Left renal pelvis (tissue), 4 donors: ENCODE results near the gene PTPRA. TPM values are rescaled to one million over a fixed set of nuclear protein-coding genes. Genes with fewer than 3 reads are reported as not detected.
"Not testable (repeated sequence)": the region's sequence is repeated elsewhere in the genome, so short reads cannot be mapped to it uniquely, and the experiment has no call there.

ENCODE experiments used
- DNase-seq, 4 donors: peaks; one replicate each; pipeline ENCODE4 v3.0.0-alpha.2; 2013; ENCODE audit warnings: low read depth in 4 of 4, low spot score in 3 of 4
- polyA plus RNA-seq, 4 donors: library from polyadenylated mRNA; unstranded; fragments of 120-200 nt; gene quantifications; one replicate each; pipeline ENCODE4 v1.2.1, GENCODE V29; 2013; ENCODE audit not compliant: insufficient read length in 4 of 4

The PTPRA gene, protein sequence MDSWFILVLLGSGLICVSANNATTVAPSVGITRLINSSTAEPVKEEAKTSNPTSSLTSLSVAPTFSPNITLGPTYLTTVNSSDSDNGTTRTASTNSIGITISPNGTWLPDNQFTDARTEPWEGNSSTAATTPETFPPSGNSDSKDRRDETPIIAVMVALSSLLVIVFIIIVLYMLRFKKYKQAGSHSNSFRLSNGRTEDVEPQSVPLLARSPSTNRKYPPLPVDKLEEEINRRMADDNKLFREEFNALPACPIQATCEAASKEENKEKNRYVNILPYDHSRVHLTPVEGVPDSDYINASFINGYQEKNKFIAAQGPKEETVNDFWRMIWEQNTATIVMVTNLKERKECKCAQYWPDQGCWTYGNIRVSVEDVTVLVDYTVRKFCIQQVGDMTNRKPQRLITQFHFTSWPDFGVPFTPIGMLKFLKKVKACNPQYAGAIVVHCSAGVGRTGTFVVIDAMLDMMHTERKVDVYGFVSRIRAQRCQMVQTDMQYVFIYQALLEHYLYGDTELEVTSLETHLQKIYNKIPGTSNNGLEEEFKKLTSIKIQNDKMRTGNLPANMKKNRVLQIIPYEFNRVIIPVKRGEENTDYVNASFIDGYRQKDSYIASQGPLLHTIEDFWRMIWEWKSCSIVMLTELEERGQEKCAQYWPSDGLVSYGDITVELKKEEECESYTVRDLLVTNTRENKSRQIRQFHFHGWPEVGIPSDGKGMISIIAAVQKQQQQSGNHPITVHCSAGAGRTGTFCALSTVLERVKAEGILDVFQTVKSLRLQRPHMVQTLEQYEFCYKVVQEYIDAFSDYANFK
- 100 to 1,000 TPM in 3 of 4 donors, 10 to 100 TPM in 1; 87.0 to 141 (median 107) TPM for polyA plus RNA-seq

DNA sequence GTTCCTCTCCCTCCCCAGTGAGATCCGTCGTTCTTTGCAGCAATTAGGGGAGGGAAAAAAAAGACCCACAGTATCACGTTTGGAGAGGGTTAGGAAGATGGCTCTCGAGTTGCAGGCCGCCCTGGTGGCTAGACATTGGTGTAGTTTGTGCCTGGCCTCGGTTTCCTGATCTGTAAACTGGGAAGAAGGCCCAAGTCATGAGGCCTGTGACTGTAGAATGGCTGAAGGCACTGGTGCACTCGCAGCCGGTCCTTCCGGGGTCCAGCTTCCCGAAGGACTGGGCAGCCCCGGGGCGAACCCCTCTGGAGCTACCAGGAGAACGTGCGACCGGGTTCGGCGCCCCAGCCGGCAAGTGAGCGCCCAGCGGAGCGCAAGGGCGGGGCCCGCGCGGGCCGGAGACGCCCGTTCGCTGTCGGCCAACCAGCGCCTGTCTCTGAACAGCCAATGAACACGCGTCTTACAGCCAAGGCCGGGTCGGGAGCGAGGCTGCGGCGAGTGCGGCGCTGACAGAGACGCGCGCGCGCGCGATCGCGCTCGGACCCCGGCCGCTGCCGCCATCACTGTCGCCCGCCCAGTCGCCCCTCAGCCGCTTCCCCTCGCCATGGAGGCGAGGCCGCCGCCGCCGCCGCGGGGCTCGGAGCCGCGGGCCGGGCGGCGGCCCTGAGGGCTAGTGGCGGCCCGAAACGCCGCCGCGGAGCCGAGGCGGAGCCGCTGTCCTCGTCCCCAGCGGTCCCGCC is at the start of gene PTPRA:
TSS of gene PTPRA (plus strand) at position 472 of the 737 bp plus-strand sequence. CDS start 90,797 bp downstream, outside the sequence.
- DNase-seq = peak; percentile 70 to 89 (median 84)

DNA sequence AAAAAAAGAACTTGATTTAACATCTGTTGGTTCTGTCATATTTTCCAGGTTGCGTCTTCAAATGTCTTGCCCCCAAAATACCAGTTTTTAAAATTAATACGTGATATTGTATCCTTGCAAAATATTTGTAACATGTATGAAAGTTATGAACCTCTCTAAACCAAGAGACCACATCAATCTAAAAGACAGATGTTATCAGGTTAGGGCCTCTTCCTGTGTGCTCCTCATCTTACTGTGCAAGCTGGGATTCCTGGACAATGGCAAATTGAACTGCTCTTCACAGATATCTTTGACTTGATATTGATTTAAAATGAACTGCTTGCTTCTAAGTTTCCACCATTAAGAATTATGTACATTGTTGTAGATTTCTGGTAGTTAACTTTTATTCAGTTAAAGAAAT is 47.5 kb upstream of the PTPRA start:
- no peak for DNase-seq

DNA sequence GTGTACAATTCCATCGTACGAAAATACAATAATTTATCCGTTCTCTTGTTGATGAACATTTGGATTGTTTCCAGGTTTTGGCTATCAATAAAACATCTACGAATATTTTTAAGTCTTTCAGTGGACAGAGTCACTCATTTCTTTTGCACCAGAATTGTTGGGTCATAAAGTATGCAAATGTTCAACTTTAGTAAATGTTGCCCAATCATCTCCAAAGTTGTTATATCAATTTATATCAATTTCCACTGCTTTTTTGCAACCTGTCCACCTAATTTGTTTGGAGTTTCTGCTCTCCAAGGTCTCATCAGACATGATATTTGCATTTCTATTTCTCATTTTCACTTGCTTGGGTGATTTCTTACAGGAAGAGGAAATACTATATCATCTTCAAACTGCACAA is 46.6 kb upstream of the PTPRA start:
- no peak for DNase-seq

DNA sequence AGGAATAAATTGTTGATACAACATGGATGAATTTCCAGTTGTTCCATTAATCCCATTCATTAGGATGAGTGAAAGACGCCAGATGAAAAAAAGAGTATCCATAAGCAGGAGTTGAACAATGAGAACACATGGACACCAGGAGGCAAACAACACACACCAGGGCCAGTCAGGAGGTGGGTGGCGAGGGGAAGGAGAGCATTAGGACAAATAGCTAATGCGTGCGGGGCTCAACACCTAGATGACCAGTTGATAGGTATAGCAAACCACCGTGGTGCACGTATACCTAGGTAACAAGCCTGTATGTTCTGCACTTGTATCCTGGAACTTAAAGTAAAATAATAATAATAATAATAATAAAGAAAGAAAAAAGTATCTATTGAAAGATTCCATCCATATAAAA is 43.9 kb upstream of the PTPRA start:
- no peak for DNase-seq

DNA sequence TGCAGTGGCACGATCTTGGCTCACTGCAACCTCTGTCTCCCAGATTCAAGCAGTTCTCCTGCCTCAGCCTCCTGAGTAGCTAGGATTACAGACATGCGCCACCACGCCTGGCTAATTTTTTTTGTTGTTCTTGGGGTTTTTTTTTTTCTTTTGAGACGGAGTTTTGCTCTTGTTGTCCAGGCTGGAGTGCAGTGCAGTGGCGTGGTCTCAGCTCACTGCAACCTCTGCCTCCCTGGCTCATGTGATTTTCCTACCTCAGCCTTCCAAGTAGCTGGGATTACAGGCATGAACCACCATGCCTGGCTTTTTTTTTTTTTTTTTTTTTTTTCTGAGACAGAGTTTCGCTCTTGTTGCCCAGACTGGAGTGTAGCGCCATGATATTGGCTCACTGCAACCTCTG is 42.1 kb upstream of the PTPRA start:
- DNase-seq = not testable (repeated sequence)

DNA sequence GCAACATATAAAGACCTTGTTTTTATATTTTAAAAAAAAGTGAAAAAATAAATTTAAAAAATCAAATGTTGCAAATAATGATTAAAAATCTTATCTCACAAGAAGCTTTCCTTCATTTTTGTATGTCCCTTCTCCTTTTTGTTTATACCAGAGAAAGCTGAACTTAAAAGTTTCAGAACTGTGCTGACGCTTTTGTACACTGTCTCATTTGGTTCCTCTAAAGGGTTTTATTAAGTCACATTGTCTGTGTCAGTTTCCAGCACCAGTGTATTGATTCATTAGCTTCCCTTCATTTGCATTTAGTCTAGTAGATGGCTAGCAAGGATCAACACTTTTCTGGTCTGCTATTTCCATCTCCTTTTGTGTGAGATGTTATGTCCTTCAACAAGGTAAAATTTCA is 39.5 kb upstream of the PTPRA start:
- no peak for DNase-seq

DNA sequence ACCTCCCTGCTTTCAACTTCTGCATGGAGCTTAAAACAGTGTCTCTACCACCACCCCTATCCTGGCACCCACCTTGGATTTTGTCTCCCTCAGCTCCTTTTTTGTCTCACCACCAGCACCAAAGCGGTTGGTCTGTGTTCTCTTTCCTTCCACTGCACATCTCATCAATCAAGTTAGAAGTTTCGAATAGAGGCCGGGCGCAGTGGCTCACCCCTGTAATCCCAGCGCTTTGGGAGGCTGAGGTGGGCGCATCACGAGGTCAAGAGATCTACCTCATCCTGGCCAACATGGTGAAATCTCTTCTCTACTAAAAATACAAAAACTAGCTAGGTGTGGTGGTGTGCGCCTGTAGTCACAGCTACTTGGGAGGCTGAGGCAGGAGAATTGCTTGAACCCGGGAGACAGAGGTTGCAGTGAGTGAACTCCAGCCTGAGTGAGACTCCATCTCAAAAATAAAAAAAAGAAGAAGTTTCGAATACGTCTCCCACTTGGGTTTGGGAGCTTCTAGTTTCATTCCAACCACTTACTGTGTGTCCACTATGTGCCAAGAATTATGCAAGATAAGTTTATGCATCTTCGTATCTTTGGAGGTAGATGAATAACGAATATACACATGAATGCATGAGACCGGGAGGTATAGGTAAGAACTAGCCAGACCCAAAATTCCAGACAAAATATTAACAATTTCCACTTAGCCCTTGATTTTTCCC is 38.7 kb upstream of the PTPRA start:
- no peak for DNase-seq

DNA sequence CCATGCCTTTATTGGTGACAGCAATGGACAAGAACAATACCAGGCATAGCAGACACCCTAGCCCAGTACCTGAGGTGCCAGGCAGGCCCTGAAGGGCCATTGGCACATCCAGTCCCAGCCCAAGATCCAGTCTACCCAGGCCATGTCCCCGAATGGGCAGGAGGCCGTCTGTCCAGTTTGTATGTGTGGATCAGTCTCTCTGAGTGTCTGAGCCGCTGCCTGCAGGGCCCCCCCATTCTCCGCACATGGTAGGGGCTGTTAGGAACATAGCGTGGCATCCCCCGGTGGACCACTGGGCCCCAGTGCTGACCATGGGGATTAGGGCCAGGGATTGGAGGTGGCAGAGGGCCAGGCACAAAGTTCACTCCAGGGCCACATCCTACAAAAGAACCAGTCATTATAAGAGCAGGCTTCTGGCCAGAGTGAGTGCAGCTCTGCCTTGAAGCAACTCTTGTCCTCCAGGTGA is 37.9 kb upstream of the PTPRA start:
- no peak for DNase-seq

DNA sequence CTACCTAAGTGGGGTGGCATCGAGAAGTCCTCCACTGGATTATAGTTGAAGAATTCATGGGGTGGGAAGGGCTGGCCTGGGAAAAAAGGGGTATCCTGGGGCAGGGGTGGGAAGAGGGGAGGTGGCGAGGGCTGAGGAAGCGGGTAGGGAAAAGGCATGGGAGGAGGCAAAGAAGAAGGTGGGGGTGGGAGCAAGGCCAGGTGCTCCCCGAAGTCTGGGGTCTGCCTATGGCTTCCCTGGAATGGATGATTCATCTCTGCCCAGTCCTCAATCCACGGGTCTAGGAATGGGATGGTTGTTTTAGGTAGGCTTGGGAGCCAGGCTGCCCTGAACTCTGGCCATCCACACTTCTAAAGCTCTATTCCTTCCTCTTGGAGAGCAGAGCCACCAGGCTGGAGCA is 37.2 kb upstream of the PTPRA start:
- DNase-seq = no peak

DNA sequence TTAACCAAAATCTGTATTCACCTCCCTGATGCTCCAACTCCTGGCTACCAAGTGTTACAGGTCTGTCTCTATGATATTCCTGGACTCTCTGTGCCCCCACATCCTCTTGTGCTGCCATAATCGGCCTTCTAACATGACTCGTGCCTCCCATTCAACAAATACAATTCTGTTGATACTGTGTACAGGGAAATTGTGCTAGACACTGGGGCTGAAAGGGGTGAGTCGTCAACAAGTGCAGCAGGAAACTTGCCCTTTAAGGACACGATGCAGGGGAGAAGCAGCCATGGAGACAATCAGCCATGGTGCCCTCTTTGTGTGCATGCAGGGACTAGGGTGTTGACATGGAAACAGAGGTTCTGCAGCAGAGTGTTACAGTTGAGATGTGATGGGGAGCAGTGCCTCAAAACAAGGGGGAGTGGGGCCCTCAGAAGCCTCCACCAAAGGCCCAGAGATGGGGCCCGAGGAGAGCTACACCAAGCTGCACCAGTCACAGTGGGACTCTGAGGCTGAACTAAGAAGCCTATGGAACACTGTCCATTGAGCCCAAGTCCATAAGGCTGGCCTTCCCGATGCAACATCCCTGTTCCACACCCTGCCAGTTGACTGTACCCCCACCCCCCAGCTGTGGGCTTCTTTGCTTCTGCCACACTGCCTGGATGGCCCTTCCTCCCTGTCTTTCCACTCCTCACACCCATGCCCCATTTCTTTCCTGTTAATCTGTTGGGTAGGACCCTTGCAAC is 35.9 kb upstream of the PTPRA start:
- no peak for DNase-seq

DNA sequence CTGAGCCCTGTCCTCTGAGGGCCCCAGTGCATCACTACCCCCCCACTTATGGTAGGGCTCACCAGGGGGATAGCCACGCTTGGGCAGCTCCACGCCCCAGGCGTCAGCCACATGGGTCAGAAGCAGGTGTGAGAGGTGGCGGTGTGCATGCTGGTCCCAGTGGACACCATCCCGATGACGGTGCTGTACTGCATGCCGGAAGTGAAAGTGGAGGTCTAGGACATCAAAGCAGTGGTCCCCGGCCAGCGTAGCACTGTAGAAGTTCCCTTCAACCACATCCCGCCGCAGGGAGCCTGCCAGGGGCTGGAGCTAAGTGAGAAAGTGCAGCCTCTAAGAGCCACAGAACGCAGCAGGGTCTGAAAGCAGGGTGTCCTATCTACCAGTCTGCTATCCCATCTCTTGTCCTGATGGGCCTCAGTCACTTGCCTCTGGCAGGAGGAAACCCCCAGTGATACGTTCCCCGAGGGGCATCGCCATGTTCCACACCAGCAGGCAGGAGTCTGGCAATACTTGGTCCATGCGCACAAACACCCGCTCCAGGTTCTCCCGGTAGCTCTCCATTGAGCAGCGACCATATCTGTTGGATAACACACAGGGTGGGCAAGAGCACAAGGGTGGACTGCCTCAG is 35.0 kb upstream of the PTPRA start:
- no peak for DNase-seq

DNA sequence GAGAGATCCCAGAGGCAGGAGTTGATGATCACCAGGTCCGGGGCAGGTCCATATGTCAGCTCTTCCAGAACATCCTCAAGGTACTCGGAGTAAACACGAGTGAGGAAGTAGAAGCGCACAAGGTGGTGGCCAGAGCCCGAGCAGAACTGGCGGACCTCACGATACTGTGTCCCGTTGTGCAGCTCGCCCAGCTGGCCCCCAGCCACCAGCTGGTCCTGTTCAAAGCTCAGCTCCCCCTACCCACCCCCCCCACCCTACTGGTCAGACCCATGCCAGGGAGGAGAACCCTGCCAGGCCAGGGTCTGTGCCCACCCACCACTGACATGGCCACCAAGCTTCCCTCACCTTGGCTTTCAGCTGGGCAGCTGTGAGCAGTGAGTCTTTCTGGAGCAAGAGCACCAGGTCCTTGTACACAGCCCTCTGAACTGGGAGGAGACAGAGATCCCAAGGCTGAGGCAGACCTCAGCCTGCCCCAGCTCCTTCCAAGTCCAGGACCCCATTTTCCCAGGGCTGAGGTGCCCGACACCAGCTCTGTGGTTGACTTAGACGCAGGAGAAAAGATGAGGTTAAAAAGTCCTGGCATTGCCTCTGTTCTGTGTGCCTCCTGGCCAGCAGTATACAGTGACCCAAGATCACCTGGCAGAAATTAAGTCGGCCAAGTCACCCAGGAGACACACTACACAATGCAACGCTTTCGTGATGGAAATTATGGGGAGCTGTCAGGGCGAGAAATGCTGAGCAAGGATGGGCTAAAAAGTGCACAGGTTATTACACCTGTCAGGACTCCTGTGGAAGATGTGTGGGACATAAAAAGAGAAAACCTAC is 34.2 kb upstream of the PTPRA start:
- no peak for DNase-seq

DNA sequence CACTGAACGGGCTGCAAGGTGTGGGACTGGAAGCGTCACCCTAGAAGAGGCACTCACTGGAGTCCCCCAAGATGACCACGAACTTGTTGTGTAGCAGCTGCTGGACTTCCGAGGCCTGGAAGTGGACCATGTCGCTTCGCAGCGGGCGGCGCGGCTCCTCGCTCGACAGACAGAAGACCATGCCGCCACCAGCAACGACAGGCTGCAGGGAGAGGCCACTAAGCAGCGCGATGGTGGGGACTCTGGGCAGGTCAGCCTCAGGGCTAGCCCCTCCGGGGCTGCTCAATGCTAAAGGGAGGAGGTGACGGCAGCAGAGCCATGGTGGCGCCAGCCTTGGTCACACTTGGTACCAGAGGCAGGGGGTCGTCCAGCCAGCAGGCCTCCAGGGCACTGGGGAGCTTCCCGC is 33.5 kb upstream of the PTPRA start:
- no peak for DNase-seq

DNA sequence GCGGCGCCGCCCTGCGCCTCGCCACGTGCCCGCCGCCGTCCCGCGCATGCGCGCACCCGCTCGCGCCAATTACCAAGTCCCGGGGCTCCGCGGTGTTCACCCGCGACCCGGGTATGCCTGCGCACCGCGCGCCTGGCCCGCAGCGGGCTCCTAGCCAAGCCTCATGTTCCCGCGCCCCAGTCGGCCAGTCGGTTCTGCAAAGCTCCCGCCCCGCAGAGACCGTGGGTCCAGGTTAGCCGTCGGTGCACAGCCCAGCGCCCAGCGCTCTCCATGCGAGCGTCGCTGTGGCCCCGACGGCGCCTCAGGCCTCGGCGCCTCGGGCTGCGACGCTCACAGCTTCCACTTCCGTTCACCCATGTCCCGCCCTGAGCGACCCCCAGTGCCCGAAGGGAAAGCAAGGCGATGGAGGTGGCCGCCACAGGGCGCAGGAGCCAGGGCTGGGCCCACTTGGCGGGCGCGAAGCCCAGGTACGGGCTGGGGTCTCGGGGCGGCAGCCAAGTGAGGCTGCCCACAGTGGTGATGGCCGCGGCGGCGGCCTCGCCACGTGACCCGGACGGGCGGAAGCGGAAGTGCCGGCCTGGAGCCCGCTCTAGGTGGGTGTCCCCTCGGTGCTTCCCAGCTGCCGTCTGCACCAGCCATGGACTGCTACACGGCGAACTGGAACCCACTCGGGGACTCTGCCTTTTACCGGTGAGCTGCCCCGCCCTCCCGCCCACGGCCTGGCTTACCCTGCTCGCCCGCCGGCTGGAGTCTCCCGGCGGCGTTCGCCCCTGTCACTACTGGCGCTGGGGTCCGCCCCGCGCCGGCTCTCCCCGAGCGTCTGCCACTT is 32.9 kb upstream of the PTPRA start, which contains the start of the genes PCED1A and VPS16:
TSS of gene PCED1A (minus strand) at position 518 of the 829 bp plus-strand sequence. CDS start 743 bp downstream, outside the sequence.
TSS of gene VPS16 (plus strand) at position 608 of the 829 bp plus-strand sequence. CDS start at position 638, 30 bp downstream.
- DNase-seq = peak in 3 of 4 donors; percentile 77 to 81 (median 80)

DNA sequence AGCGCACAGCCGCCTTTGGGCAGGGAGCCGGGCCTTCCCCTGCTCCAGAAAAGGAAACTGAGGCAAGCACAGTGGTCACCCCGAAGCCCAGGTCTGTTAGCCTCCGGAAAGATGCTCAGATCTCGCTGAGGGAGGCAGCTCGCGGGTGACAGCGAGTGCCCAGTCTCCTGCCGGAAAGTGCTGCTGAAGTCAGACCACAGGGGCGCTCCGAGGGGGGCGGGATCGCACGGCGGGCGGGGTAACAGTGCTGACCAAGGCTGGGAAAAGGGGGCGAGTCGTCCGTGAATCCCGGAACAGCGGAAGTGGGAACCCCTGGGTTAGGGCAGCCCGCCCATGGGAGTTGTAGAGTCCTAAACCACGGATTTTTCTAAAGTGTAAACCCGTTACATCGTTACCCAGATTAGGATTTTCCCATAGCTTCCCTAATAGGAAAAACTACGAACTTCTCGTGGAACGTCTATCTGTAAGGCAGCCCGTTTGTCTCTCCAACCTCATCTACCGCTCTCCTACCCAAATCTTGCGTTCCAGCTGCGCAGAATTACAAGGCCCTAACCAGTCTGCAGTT is 32.2 kb upstream of the PTPRA start:
- DNase-seq = no peak

DNA sequence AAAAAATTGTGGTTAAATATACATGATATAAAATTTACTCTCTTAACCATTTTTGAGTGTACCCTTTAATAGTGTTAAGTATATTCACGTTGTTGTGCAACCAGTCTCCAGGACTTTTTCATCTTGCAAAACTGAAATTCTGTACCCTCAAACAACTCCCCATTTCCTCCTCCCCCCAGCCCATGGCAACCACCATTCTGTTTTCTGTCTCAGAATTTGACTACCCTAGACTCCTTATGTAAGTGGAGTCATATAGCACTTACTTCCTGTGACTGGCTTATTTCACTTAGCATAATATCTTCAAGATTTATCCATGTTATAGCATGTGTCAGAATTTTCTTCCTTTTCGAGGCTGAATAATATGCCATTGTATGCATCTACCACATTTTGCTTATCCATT is 27.7 kb upstream of the PTPRA start:
- DNase-seq = no peak

DNA sequence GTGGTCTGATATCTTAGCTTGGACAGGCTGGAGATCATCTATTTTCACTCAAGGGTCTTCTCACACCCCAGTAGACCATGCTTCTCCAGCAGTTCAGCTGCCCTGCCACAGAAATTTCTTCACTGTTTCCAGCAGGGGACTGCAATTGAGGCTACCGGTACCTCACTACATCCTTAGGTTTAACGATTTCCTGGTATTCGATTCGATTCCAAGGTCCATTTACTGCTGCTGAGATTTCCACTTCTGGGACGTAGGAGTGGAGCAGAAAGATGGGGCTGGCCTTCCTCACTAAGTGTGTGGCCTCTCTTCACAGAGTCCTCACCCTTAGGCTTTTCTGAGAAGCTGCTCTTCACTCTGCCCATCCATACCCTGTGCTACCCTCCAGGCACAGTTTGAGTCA is 26.6 kb upstream of the PTPRA start:
- no peak for DNase-seq
